Bronchial epithelial cell (primary cell): ENCODE measurements around the gene CEP85L. TPM values are rescaled to one million over a fixed set of nuclear protein-coding genes. Genes with fewer than 3 reads are reported as not detected.
"Not testable (repeated sequence)": the region's sequence is repeated elsewhere in the genome, so short reads cannot be mapped to it uniquely, and the experiment has no call there.

Source experiments
- DNase-seq: peaks from one replicate; pipeline ENCODE4 v3.0.0-alpha.2; 2010; ENCODE audit warnings: low read depth
- FAIRE-seq: peaks from 2 replicates; lab custom pipeline; 2011; peaks lifted over from hg19 to GRCh38; lab: Jason Lieb, UNC
- H3K27me3 ChIP-seq: 2 replicates; pipeline ENCODE4 v1.5.1; 2011; ENCODE audit warnings: low read length; ENCODE audit not compliant: control insufficient read depth, insufficient read depth
- H3K36me3 ChIP-seq: 2 replicates; pipeline ENCODE4 v1.5.1; 2011; ENCODE audit warnings: low read length; ENCODE audit not compliant: control insufficient read depth, insufficient read depth
- H3K4me3 ChIP-seq: 2 replicates; pipeline ENCODE4 v1.5.1; 2011; ENCODE audit warnings: mild to moderate bottlenecking, low read depth, low read length, control low read depth
- CTCF ChIP-seq: IDR thresholded peaks from 2 replicates; pipeline ENCODE4 v1.5.1; 2011; ENCODE audit warnings: mild to moderate bottlenecking, moderate library complexity, low read length, control low read depth, inconsistent platforms; ENCODE audit not compliant: insufficient read depth, severe bottlenecking
- total RNA-seq: library from RNA; depleted of rRNA; stranded (reverse); fragments of >200 nt; gene quantifications from 2 replicates; pipeline ENCODE4 v1.2.1, GENCODE V29; 2014

Gene CEP85L
- total RNA-seq, 1 donor from 2014 or later, result 7.1 TPM

GRCh38 chr6:118436482-118436881 is 214.9 kb downstream of the CEP85L start:
- H3K27me3 ChIP-seq, result no peaks in the 10 kb centered on the region
- TF ChIP-seq CTCF, result no peak
- no peak overlapping the region for H3K4me3 ChIP-seq
- FAIRE-seq (no peak), DNase-seq (no peak)
- no peaks in the 10 kb centered on the region for H3K36me3 ChIP-seq

- not testable (repeated sequence) for H3K27me3 ChIP-seq, H3K36me3 ChIP-seq, FAIRE-seq, DNase-seq, H3K4me3 ChIP-seq
Observed at GRCh38 chr6:118434147-118434546, 217.2 kb downstream of the CEP85L start.

GRCh38 chr6:118421312-118421711 is 230.1 kb downstream of the CEP85L start:
- not testable (repeated sequence) for H3K27me3 ChIP-seq, H3K4me3 ChIP-seq, FAIRE-seq, H3K36me3 ChIP-seq, DNase-seq

- DNase-seq (no peak), FAIRE-seq (no peak)
- H3K4me3 ChIP-seq, result no peak overlapping the region
- no peaks in the 10 kb centered on the region for H3K36me3 ChIP-seq
- no peaks in the 10 kb centered on the region for H3K27me3 ChIP-seq
- TF ChIP-seq CTCF, result no peak
Observed at GRCh38 chr6:118419448-118420394, 231.7 kb downstream of the CEP85L start.

Other genes with a start within 250 kb of the CEP85L start
- gene PLN, start 103.3 kb downstream of the CEP85L start, total RNA-seq, result not detected in 2 replicates
- gene ASF1A, start 242.6 kb upstream of the CEP85L start, total RNA-seq, result 13.4 and 17.9 TPM in 2 replicates